Measurements from ENCODE around the gene NDRG2.
"Not testable (repeated sequence)": the region's sequence is repeated elsewhere in the genome, so short reads cannot be mapped to it uniquely, and the experiment has no call there.

NDRG2 gene

DNA sequence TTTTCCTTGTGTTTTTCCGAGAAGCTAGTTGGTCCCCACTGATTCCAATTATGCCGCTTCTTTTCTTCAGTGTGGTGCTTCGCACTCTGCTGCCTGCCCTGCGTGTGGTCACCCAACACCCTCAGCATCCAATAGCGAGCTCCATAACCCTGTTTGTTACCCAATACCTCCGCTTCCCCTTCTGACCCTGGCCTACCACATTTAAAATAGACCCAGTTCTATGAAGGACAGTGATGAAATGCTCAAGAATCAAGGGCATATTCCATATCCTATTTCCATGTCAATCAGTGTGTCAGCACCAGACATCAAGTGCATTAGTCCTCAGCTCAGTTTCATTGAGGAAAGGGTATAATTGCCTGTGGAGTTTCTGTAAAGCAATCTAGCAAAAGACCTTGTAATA lies 9.5 kb downstream of the NDRG2 start:
- H3K4me3 ChIP-seq (ENCODE audit: low read depth, low read length), result no peak overlapping the region

- H3K4me3 ChIP-seq (ENCODE audit: low read depth, low read length), result no peak overlapping the region
Measured at GRCh38 chr14:21014761-21015190, 10.1 kb downstream of the NDRG2 start.

DNA sequence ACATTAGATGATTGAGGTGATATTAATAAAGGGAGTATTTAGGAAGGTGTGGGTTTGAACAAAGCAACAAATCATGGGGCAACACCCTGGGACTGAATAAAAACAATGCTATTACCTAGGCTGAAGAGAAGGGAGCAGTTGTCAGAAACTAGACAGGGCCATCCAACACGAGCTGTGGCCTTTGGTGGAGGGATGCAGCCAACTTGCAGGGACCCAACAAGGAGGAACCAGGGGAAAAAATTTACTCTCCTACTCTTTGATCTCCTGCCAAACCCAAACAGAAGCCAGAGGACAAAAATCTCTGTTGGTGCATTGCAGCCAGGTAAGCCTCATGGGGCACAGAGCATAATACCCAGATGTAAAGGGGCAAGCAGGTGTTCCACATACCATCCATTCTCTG lies 13.7 kb downstream of the NDRG2 start:
- no peak overlapping the region for H3K4me3 ChIP-seq (ENCODE audit: low read depth, low read length)

DNA sequence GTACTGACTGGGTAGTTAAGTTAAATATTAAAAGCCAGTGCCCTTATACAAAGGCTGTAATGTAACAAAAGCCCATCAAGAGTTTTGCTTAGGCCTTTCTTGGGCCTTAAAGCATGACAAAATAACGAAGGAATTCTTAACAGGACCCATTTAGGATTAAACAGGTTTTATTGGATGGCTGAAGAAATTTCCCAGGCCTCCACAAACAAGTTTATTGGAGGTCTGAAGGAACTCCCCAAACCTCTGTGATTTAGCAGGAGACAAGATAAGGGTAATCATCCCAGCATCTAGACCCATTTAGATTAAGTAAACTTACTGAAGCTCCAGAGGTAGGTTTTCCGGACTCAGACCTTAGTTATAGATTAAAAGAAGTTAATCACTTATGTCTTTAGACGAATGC lies 15.1 kb downstream of the NDRG2 start:
- H3K4me3 ChIP-seq (ENCODE audit: low read depth, low read length), result not testable (repeated sequence)

DNA sequence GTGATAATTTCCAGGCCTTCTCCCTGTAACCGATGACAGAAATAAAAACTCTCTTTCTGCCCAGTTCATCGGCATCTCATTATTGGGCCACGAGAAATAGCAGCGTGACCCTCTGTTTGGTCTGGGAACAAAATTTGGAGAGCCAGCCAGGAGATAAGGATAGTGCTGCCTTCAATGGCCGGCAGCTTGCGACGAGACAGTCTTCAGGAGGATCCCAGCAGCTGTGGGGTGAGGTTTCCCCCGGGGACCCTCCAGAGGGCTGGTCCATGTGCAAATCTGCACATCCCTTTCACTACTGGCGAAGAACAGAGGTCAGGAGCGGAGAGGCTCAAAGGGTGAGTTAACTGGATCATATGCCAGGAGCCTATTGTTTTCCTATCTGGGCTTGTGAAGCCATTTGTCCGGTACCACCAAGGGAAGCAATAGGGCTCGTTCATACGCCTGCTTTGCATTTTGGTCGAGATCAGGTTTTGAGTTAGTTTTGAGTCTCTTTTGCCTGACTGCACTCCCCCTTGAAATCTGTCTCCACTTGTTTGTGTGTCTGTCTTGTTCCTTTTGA lies 21.0 kb downstream of the NDRG2 start:
- H3K4me3 ChIP-seq (ENCODE audit: low read depth, low read length), result no peak overlapping the region

DNA sequence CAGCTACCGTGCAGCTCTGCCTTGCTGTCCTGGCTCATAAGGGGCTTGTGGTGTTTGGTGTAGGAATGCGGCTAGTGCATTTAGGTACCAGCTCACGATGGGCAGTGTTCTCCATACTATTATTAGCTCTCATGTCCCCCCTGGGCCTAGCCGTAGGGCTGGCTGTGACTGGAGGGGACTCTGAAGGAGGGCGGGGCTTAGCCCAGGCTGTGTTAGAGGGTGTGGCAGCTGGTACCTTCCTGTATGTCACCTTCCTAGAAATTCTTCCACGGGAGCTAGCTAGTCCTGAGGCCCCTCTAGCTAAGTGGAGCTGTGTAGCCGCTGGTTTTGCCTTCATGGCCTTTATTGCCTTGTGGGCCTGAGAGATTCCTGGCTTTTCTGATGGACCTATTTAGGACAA lies 23.6 kb downstream of the NDRG2 start:
- no peak overlapping the region for H3K4me3 ChIP-seq (ENCODE audit: low read depth, low read length)

GRCh38 chr14:20999591-20999990 lies 25.3 kb downstream of the NDRG2 start:
- H3K4me3 ChIP-seq (ENCODE audit: low read depth, low read length), result no peak overlapping the region

DNA sequence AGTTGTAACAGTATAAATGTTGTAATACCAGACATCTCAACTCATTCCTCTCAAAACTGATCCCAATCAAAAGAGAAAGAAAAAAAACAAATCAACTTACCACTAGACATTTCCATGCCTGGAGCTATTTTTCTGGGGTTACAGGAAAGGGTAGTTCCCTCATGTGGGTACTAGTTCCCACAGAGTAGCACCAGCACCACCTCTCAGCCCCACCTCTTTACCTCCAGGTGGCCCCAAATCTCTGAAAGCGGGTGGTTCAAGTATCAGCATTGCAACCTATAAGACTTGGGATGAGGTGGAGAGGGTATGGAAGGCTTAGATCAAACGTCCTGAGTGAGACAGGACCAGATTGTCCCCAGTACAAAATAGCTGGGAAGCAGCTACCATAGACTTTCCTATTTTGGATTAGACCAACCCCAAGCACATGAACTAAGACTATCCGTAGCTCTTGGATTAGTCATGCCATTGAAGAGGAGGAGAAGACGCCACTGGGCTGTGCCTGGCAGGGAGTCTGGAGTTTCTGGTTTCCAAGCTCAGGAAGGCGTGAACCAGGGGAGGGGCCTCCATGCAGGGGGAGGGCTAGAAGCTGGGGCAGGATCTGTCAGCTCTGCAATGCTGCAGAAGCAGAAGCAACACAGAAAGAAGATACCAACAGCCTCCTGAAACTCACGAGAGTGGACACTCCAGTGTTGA lies 26.0 kb downstream of the NDRG2 start, which contains the start of gene SLC39A2:
Gene SLC39A2, plus strand, starts transcription at position 620 of the 693 bp plus-strand sequence. CDS start 154 bp downstream, outside the sequence.
- H3K4me3 ChIP-seq (ENCODE audit: low read depth, low read length), result no peak within 1 kb of the TSS

- no peak overlapping the region for H3K4me3 ChIP-seq (ENCODE audit: low read depth, low read length)
Measured at GRCh38 chr14:20998139-20998538, 26.7 kb downstream of the NDRG2 start.

DNA sequence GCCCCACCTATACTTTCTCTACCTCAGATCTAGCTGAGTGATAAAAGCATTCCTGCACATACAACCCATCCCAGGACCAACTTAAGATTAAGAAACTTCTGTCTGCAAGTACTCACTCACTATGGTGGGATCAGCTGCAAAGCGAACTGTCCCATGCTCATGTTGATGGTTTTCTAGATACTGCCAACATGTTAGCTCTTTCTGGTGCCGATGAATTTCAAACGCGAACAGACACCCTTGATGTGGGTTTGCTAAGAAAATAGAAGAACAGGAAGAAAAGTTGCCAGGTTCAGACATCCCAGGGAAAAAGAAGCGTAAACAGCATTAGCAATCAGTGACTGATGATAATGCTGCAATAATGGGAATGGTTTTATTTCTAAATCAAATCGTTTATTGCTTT lies 27.3 kb downstream of the NDRG2 start:
- no peak overlapping the region for H3K4me3 ChIP-seq (ENCODE audit: low read depth, low read length)

DNA sequence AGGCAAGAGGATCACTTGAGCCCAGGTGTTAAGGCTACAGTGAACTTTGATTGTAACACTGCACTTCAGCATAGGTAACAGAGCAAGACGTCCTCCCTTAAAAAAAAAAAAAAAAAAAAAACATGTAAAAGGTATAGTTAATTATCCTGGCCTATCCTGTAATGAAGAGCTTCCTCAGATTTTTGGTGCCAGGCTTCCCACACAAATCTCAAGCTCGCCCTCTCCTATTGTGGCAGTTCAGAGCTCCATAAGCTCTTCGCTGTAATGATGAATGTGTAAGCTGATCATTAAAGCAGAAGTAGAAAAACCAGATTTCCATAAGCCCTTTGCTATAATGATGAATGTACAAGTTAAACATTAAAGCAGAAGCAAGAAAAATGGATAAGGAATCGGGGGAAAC lies 27.7 kb downstream of the NDRG2 start:
- no peak overlapping the region for H3K4me3 ChIP-seq (ENCODE audit: low read depth, low read length)

DNA sequence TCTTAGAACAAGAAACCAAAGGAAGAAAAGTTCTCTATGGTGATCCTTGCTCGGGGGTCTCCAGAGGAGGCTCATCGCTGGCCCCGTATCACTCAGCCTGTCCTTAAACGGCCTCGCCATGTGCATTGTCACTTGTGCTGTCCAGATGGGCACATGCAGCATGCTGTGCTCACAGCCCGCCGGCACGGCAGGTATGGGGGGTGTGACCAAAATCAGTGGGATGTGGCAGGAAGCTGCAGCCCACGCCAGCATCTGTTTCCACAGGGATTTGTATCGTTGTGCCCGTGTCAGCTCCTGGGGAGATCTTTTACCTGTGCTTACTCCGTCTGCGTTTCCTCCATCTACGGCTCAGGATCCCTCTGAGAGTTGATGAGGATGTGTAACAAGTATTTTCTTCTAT lies 28.3 kb downstream of the NDRG2 start:
- H3K4me3 ChIP-seq (ENCODE audit: low read depth, low read length), result no peak overlapping the region

DNA sequence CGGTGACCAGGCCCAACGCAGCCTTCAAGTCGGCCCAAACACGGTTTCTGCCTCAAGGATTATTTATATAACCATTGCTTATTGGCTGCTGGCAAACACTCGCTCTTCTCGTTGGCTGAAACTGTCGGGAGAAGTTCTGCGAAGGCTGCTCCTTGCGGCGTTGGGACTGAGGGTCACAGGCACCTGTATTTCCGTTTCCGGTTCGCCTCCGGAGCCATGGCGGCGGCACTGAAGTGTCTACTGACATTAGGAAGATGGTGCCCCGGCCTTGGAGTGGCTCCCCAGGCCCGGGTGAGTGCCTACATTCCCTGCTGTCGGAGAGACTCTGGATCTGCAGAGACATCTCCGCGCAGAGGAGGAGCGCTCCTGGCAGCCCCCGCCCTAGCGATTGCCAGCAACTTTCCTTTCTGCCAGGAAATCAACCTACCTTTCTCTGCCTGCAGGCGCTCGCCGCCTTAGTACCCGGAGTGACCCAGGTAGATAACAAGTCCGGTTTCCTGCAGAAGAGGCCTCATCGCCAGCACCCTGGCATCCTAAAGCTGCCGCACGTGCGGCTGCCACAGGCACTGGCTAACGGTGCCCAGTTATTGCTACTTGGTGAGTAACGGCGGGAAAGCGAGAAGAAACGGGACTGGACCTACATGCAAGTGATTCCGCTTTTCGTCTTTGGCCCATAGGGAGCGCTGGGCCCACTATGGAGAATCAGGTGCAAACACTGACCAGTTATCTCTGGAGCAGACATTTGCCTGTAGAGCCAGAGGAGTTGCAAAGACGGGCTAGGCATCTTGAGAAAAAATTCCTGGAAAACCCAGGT lies 34.9 kb downstream of the NDRG2 start, which contains the start of gene METTL17:
Gene METTL17, plus strand, starts transcription at position 194 of the 814 bp plus-strand sequence. Its CDS starts 23 bp downstream, at position 217.
- peak within 1 kb of the TSS; percentile 86 for H3K4me3 ChIP-seq (ENCODE audit: low read depth, low read length)

DNA sequence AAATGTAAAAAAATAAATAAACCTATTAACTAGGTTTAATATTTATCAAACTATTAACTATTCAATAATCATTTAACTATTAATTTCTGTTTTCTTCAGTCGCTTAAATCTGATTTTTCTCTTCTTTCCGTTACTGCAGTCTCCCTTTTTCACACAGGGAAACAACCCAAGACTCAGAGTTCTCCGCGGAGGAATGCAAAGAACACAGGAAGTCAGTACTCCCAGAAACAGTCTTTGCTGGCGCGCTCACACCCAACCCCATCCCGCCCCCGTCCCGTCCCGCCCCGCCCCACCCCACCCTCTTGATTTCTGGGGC lies 35.4 kb downstream of the NDRG2 start:
- H3K4me3 ChIP-seq (ENCODE audit: low read depth, low read length), result peak overlapping the region; percentile 41

DNA sequence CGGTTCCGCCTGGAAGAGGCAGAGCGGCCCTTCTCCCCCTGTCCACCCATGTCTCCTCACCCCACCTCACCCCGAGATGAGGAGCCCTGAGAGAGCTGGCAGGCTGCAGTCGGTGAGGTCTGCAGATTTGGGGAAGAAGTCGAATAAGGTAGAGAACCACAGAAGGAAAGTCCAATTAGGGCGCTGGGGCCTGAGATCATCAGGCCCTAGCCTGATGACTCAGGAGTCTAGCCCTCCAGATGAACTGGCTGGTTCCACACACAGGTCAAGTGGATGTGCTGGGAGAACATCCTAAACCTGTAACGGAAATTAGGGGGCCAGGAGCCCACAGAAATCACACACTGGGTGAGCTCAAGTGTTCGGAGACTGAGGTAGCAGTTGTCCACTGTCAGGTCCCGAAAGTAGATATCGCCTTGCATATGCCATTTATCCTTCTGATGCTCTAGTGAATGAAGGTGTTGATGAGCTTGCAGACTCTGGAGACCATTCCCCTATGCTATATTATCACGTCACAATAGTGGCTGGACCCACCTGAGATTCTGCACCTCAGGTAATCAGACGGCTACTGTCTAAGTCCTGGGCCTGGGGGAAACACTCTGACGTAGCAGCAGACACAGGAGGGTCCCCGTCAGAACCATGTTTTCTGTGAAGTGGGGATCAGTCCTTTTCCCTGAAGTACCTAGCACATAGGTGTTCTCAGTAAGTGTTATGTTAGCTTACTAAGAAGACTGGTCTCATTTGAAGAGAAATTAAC lies 36.0 kb downstream of the NDRG2 start:
- H3K4me3 ChIP-seq (ENCODE audit: low read depth, low read length), result peak overlapping the region; percentile 41

DNA sequence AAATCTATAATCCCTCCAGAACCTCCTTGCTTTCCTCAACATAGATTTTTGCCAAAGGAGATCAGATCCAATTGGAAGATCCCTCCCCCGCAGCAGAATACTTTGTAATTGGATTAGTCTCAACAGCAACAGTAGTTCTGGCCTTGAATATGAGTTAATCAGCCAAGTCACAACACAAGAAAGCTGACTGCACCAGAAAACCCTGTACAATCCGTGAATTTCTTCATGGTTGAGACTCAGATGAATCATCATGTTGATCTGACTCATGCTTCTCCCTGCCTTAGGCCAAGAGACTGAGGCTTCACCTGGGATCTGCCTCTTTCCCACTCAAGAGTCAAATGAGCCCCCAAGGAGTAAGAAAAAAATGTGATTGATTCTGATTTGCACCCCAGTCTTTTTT lies 38.0 kb downstream of the NDRG2 start:
- H3K4me3 ChIP-seq (ENCODE audit: low read depth, low read length), result no peak overlapping the region

- not testable (repeated sequence) for H3K4me3 ChIP-seq (ENCODE audit: low read depth, low read length)
Measured at GRCh38 chr14:20985650-20986049, 39.2 kb downstream of the NDRG2 start.

- no peak overlapping the region for H3K4me3 ChIP-seq (ENCODE audit: low read depth, low read length)
Measured at GRCh38 chr14:20982646-20983369, 42.1 kb downstream of the NDRG2 start.

DNA sequence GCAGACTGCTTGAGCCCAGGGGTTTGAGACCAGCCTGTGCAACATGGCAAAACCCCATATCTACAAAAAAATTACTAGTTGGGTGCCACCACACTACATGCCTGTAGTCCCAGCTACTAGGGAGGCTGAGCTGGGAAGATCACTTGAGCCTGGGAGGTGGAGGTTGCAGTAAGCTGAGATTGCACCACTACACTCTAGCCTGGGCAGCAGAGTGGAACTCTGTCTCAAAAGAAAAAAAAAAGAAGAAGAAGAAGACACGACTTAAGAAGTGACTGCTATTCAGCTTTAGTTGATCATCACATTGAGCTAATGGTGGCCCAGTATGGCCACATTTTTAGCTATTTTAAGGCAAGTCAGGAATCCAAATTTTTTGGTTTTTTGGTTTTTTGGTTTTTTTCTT lies 44.0 kb downstream of the NDRG2 start:
- no peak overlapping the region for H3K4me3 ChIP-seq (ENCODE audit: low read depth, low read length)

- no peak overlapping the region for H3K4me3 ChIP-seq (ENCODE audit: low read depth, low read length)
Measured at GRCh38 chr14:20978687-20979086, 46.2 kb downstream of the NDRG2 start.

GRCh38 chr14:20976291-20976690 lies 48.6 kb downstream of the NDRG2 start:
- no peak overlapping the region for H3K4me3 ChIP-seq (ENCODE audit: low read depth, low read length)

Measured in iPS-11a (cell line).